K562 (cell line): Measurements from ENCODE around the gene ZNF197. TPM values are rescaled to one million over a fixed set of nuclear protein-coding genes. Genes with fewer than 3 reads are reported as not detected.

ENCODE experiments used
- CCNT2 ChIP-seq: IDR thresholded peaks from 2 replicates; pipeline ENCODE4 v1.6.1; 2011; ENCODE audit warnings: borderline replicate concordance, low read depth, mild to moderate bottlenecking, moderate library complexity, mixed read lengths, low read length; ENCODE audit not compliant: insufficient read length; ENCODE audit errors: extremely low read depth
- E2F1 ChIP-seq: sonication (generic); formaldehyde crosslinking; IDR thresholded peaks from 2 replicates; pipeline ENCODE4 v1.8.1; 2023; ENCODE audit warnings: mild to moderate bottlenecking, missing genetic modification reagents, moderate library complexity
- E2F8 ChIP-seq: fragments of 450-650 bp; IDR thresholded peaks from 2 replicates; pipeline ENCODE4 v1.7.1; 2018; ENCODE audit warnings: mild to moderate bottlenecking, low read depth; ENCODE audit not compliant: partially characterized antibody
- ELF1 ChIP-seq: fragments of 200-800 bp; sonication (Bioruptor generic); IDR thresholded peaks from 2 replicates; pipeline ENCODE4 v1.6.1; 2016; ENCODE audit warnings: missing genetic modification characterization, missing compliant biosample characterization
- FOSL1 ChIP-seq: fragments of 200-800 bp; sonication (Bioruptor generic); conservative IDR thresholded peaks from 2 replicates; pipeline ENCODE4 v1.6.1; 2016; ENCODE audit warnings: missing genetic modification characterization, missing compliant biosample characterization
- GATA2 ChIP-seq: sonication (generic); formaldehyde crosslinking; IDR thresholded peaks from 2 replicates; pipeline ENCODE4 v1.4.0; 2020; ENCODE audit warnings: mild to moderate bottlenecking, missing genetic modification reagents
- KDM2B ChIP-seq: fragments of 250-450 bp; sonication (Bioruptor Pico); IDR thresholded peaks from 2 replicates; pipeline ENCODE4 v1.8.0; 2021; ENCODE audit warnings: mild to moderate bottlenecking, moderate library complexity
- MAZ ChIP-seq, 2 experiments: fragments of 450-650 bp in 1 of 2; sonication (generic) in 1 of 2; formaldehyde crosslinking; IDR thresholded peaks in 1 of 2; conservative IDR thresholded peaks in 1 of 2; 2 replicates each; pipeline versions ENCODE4 v1.4.0 to v1.5.0; 2020; ENCODE audit warnings: mild to moderate bottlenecking in 1 of 2, missing genetic modification reagents in 1 of 2
- MYNN ChIP-seq, 2 experiments: sonication (generic); formaldehyde crosslinking in 1 of 2; IDR thresholded peaks; 2 replicates each; pipeline versions ENCODE4 v1.5.0 to v1.6.1; 2016 to 2020; ENCODE audit warnings: antibody characterized with exemption in 1 of 2, missing genetic modification reagents in 1 of 2
- RB1 ChIP-seq: fragments of 450-650 bp; IDR thresholded peaks from 2 replicates; pipeline ENCODE4 v1.6.1; 2017; ENCODE audit warnings: low read depth, mild to moderate bottlenecking
- SIX5 ChIP-seq, 2 experiments: IDR thresholded peaks; 2 replicates each; pipeline ENCODE4 v1.6.1; 2011; ENCODE audit warnings: low read length in 2 of 2, borderline replicate concordance in 1 of 2, low read depth in 1 of 2, mild to moderate bottlenecking in 1 of 2, moderate library complexity in 1 of 2; ENCODE audit not compliant: insufficient read depth in 1 of 2
- TCF7 ChIP-seq: sonication (generic); IDR thresholded peaks from 2 replicates; pipeline ENCODE4 v1.6.1; 2016; ENCODE audit warnings: antibody characterized with exemption, borderline replicate concordance
- THAP12 ChIP-seq: fragments of 250-450 bp; sonication (Bioruptor Pico); IDR thresholded peaks from 2 replicates; pipeline ENCODE4 v1.9.0; 2021; ENCODE audit warnings: mild to moderate bottlenecking, inconsistent platforms
- ZHX1 ChIP-seq: fragments of 150-350 bp; conservative IDR thresholded peaks from 2 replicates; pipeline ENCODE4 v1.6.1; 2014; ENCODE audit warnings: low read length
- polyA plus RNA-seq, 8 experiments: library from polyadenylated mRNA; depleted of rRNA in 4 of 8; stranded (reverse) in 5 of 8; unstranded in 3 of 8; fragments of >200 nt; fragmentation: Nextera tagmentation in 2 of 8; fragmentation: Illumina TruSeq in 1 of 8; extraction: Ambion mirVana in 2 of 8; extraction: Trizol in 1 of 8; gene quantifications; 2 replicates each; pipeline versions ENCODE4 v1.2.1 to v1.2.3, GENCODE V29; 2011 to 2014; ENCODE audit warnings: inconsistent platforms in 1 of 8, missing spikeins in 1 of 8
- total RNA-seq, 7 experiments: library from RNA; depleted of rRNA in 6 of 7; stranded (reverse); fragments of >200 nt in 6 of 7; fragmentation: Illumina TruSeq in 2 of 7; extraction: Trizol in 2 of 7; gene quantifications; 2 replicates each; pipeline versions ENCODE4 v1.2.1 to v1.2.3, GENCODE V29; 2011 to 2021; ENCODE audit warnings: low replicate concordance in 1 of 7

Gene ZNF197
- total and polyA plus RNA-seq, 9 of the 15 experiments (the other 6 are each of a cell fraction or from before 2014, with no cell fraction given), result 3.5 to 19.1 (median 13.7) TPM

- TF ChIP-seq THAP12 (peak; percentile 97), ZHX1 (0 out of 2 replicates have a peak, but pooled peaks have one; percentile 43), KDM2B (0 out of 2 replicates have a peak, but pooled peaks have one; percentile 23), TCF7 (no peak; the same call in 1 of the 2 replicates), ELF1 (tag) (peak; percentile 96), E2F8 (peak; percentile 64), SIX5 (IDR thresholded peaks at IDR 0.05; ENCODE audit: borderline replicate concordance in 1 of 2, insufficient read depth in 1 of 2, low read depth in 1 of 2, low read length in 2 of 2) (peak in 1 of 2 experiments; percentile 26; a peak in 1 of 4 replicates), GATA2 (0 out of 2 replicates have a peak, but pooled peaks have one; percentile 28), RB1 (peak; percentile 78), MAZ (CRISPR knock-in tag; conservative IDR thresholded peaks at IDR 0.05 in 1 of 2, IDR thresholded peaks at IDR 0.05 in 1 of 2) (peak; percentile 78 to 95), CCNT2 (peak; percentile 34), FOSL1 (peak; percentile 47), E2F1 (peak; percentile 38; the same call in 1 of the 2 replicates), MYNN (IDR thresholded peaks at IDR 0.05) (peak; percentile 70), MYNN (CRISPR knock-in tag; IDR thresholded peaks at IDR 0.05) (no peak)
Observed at GRCh38 chr3:44624749-44625480, at the start of gene ZNF197 (continued).
